NCI-H128 (cell line): ENCODE measurements around the gene SELENOM.
"Not testable (repeated sequence)": the region's sequence is repeated elsewhere in the genome, so short reads cannot be mapped to it uniquely, and the experiment has no call there.

Source experiments
- DNase-seq: peaks from one replicate; lab custom pipeline; 2025; ENCODE audit not compliant: unreplicated experiment; lab: John Stamatoyannopoulos, UW

SELENOM gene

DNA sequence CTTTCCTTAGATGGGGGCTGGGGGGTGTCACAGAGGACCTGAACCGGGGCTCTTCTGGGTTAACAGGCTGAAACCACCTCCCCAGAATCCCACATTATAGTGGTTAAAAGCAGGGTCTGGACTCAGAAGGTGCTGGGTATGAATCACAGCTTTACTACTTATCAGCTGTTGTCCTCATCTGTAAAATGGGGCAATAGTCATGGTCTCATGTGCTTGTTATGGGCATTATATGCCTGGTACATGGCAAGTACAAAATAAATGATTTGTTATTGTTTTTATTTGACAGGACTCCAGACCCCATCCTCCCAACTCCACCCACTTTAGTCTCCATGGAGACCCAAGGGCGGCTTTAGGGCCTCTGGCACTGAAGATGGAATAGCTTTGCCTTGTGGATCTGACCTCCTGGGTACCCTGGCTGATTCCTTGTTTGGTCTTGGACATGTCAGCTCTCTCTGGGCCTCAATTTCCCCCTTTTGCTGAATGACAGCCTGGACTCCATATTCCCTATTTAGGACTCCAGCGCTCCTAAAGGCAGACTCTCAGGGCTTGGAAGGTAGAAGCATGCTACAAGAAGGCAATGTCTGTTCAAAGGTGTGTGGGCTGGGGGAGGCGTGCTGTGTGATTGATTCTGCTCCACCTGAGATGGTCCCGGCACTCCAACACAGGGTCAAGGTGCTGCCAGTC lies 27.1 kb downstream of the SELENOM start:
- no peak for DNase-seq

DNA sequence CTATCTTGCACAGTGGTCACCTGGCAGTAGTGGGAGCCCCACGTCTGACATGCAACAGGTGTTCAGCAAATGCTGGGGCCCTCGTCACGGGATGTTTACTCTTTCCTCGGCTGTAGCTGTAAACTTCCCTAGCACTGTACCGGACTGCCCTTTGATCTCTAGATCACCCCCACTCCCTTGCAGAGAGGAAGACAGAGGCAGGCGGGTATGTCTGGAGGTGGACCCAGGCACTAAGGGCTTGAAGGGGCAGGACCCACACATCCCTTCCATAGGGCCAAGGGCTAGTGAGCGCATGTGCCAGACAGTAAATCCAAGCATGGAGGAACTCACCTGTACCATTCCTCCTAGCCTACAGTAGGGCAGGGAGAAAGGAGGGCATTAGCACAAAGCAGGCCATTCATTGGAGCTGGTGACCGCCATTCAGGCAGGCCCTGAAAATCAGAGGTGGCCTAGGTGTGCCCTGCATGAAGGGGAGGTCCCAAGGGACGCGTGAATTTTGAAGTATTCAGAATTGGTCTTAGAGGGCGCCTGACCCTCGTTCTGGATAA lies 28.2 kb downstream of the SELENOM start:
- no peak for DNase-seq

DNA sequence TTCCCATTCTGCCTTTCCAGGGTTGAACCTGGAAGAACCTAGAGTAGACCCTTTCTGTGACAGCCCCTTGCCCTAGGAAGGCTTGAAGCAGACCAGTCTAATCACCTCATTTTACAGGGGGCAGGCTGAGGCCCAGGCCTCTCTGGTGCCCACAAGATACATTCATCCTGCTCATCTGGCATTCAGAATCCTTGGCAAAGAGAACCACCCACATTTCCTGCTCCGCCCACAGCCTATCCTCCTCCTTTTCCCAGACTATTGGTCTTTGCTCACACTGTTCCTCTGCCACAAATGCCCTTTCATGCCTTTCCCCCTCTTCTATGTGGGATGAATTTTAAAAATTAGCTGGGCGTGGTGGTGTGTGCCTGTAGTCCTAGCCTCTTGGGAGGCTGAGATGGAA lies 29.0 kb downstream of the SELENOM start:
- not testable (repeated sequence) for DNase-seq

DNA sequence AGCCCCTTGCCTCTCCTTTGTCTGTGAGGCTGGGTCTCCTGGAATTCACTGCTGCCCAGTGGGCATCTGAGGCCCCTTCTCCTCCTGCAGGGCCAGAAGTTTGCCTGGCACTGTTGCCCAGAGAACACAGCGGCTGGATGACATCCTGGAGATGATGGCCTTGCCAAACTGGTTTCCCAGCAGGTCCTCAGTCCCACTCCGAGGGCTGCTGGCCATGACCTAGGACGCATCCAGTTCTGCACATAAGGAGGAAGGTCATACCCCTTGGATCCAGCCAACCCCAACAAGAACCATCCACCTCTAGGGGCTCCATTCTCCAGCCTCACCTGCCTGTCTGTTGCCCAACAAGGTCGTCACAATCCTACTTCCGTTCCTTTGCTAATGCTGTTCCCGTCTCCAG lies 29.7 kb downstream of the SELENOM start:
- no peak for DNase-seq

DNA sequence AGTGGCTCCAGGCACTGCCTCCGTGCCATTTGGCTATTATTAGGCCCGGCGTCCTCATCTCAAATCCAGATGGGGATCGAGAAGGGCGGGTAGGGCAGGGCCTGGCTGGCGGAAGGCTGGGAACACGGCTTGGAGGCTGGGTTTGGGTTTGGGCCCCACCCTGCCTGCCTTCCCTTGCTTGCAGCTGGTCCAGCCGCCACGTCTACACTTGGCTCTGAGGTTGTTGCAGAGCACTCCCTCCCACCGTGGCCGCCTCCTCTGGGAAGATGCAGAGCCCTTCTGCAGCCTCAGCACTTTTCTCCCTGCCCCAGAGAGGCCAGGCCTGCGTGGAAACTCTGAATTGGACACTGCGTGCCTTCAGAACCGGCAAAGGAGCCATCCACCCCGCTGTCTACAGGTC lies 31.4 kb downstream of the SELENOM start:
- no peak for DNase-seq

DNA sequence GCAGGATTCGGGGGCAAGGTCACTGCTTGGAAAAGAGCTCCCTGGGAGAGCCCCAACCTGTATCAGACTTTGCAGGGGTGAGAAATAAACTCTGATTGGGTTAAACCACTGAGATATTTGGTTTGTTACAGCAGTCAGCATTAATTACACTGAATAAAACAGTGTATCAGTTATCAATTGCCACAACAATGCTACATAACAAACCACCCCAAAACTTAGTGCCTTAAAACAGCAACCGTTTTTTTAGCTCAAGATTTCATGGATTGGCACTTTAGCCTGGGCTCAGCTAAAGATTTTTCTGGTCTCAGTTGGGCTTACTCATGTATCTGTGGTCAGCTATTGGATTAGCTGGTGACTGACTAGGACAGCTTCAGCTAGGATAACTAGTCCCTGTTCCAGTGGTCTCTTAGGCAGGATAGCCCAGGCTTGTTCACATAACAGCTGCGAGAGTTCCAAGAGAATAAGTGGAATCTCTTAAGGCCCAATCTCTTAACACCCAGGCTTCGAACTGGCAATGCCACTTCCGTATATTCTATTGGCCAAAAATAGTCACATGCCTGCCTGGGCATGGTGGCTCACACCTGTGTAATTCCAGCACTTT lies 33.7 kb downstream of the SELENOM start:
- not testable (repeated sequence) for DNase-seq

DNA sequence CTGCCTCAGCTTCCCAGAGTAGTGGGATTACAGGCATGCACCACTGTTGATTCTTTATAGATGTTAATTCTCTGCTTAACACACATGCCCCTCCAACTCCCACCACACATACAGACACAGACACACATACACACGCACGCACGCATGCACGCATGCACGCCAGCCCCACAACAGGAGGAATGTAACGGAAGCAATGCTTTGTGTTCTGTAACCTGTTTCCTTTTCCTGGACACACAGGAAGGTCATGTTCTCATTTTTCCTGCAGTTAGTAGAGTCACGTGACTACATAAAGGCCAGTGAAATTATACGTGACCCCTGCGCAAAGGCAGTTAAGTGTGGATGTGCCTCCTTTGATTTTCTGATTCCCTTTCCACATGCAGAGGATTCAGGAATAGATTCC lies 34.2 kb downstream of the SELENOM start:
- not testable (repeated sequence) for DNase-seq

DNA sequence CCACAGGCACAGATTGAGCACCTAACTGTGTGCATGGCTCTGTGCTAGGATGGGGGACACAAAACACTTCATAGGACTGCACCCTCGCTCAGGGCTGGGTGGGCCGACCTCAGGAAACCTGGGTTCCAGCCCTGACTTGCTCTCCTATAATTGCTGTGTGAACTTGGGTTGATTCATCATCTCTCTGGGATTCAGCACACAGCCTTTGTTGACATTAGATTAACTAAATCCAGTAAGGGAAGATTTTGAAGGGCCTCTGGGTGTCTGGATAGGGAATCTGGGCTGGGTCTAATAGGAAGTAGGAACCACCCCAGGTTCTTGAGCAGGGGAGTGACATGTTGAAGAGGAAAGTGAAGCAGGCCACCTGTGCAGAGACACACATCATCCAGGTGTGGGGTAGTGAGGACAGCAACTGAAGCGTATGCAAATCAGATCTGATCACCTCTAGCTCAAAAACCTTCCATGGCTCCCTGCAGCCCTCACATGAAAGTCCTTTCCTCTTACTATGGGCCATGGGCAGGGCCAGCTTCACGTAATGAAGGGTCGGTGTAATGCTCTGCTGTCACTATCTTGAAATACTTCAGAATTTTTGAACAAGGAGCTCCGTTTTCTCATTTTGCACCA lies 37.6 kb downstream of the SELENOM start:
- not testable (repeated sequence) for DNase-seq

DNA sequence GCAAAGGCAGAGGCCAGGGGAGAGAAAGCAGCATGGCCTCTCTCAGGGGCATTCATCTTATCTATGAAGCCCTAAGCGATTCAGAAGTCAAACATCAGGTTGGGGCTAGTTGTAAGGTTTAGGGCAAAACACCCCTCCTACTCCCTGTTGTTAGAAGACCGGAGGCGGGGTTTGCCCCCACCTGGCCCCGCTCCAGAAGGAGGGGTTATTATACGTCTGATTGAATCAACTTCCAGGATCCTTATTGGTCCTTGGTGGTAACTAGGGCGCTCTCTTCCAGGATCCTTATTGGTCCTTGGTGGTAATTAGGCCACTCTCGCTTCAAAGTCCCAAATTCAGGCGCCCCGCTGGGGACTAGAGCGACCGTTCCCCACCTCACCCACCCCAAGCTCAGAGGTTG lies 38.4 kb downstream of the SELENOM start:
- no peak for DNase-seq

DNA sequence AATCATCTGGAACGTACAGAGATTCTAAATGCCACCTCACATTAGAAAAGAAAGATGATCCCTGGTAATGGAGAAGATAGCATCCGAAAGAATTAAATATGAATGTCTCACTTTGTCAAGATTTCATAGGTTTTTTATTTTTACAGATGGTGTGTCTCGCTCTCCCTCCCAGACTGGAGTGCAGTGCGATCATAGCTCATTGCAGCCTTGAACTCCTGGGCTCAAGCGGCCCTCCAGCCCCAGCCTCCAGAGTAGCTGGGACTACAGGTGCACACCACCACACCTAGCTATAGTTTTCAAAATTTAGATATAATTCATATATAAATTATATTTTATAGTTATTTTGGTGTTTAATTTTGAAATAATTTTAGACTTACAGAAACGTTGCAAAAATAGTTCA lies 43.0 kb downstream of the SELENOM start:
- no peak for DNase-seq

DNA sequence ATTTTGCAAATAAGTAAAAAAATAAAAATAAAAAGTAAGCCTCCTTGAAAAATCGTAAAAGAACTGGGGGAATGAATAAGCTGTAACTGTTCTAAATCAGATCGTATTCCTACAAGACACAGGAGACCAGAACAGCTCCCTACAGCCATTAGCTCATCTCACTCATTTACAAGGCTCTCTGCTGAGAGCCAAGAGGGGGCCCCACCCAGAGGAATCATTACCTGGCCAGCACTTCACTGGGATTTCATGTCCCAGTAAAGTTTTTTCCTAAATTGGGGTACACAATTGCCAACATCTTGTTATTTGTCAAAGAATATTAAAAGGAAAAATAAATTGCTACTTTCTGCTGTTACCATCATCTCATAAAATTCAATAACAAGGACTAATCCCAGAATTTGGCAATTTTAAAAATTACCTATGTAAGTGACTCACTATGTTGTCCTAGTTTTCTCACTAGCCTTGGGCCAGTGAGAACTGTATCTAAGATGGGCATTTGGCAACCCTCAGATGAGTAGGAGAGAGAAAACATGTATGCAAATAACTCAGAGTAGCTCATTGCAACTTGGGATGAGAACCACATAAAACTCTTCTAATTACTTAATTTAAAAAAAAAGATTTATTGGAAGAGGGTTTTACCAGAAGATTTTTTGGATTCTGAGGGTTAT lies 44.7 kb downstream of the SELENOM start:
- no peak for DNase-seq

DNA sequence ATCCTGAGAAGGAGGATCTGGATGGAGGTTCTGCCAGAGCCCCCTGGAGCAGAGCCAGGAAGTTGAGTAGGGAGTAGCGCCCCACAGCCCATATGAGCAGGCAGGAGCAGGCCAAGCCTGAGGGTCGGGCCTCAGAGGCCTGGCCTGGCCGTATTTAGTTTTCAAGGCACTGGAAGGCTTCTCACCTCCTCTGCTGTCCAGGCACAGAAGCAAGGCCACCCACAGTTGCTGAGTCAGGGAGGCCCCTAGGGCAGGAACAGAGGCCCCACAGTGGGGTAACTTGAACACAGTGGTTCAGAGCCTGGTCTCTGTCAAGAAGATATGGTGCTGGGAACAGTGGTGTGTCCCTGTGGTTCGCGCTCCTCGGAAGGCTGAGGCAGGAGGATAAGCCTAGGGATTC lies 47.7 kb downstream of the SELENOM start:
- DNase-seq, result not testable (repeated sequence)

DNA sequence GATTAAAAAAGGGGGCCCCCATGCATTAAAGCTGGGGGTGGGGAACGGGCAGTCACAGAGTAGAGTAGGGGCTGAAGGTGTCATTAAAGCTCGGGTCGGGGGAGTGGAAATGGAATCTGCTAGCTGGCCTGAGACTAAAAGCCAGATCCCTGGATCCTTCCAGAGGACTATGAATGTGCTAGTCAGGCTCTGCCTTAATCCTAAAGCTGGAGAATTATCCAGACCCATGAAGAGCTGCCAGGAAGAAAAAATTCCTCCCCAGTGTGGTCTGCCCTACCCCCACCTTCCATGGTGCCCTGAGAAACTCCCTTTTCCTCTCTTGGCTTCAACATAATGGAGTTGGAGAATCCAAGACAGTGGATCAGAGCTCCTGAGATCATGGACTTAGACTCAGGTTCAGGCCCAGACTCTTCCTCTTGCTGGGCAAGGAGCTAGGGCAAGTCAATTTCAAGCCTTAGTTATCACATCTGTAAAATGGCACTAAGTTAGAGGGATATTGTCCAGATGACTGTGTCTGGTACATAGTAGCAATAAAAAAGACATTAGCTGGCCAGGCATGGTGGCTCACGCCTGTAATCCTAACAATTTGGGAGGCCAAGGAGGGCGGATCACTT lies 50.3 kb downstream of the SELENOM start:
- DNase-seq, result no peak

DNA sequence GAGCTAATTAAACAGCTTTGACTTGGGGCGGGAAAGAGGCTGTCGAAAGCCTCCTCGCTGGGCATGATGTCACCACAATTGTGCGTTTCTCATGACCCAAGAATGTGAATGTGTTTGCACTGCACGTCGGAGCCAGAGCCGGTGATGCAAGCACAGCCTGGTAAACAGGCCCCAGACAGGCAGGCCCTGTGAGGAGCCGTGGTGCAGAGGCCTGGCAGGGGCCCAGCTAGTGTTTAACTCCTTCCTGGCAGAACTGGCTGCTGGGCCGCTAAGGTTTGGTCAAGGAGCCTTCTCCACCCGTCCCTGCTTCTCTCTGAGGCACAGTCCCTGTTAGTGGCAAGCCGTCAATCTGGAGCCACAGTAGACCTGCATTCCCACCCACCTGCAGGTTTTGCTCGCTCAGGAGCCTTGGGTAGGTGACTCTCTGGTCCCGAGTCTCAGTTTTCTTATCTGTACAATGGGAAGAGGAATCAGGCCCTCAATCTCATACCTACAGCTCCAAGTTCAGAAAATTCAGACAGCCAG lies 51.7 kb downstream of the SELENOM start:
- no peak for DNase-seq

DNA sequence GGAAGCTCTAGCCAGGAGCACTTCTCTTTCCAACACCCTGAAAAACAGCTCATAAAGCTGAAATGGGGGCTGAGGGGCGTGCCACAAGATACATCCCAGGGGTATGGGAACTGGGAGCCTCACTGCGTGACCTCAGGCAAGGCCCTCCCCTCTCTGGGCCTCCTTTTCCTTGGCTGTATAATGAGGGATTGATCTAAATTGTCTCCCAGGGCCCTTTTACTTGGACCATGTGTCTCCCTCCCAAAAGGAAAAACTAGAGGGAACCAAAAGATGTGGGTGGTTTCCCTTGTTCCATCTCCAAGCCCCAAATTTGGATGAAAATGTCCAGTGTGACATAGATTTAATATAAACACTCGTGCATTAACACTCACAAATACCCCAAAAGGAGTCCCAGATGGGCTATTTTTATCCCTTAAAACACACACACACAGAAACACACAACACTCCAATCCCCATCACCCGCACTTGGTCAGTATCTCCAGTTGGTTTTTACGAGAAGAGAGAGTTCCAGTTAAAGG lies 52.2 kb downstream of the SELENOM start:
- no peak for DNase-seq
